Limb (tissue), 2 donors: ENCODE data around the gene EPHB3.

Experiments
- DNase-seq, 2 donors: peaks; one replicate each; pipeline ENCODE4 v3.0.0-alpha.2; 2016; ENCODE audit errors: extremely low spot score in 2 of 2

EPHB3 gene

GRCh38 chr3:184579513-184579912, 17.9 kb downstream of the EPHB3 start:
- DNase-seq: no peak

- DNase-seq: no peak
These were observed 18.8 kb downstream of the EPHB3 start for GRCh38 chr3:184580376-184580775.

- no peak for DNase-seq
These were observed 19.8 kb downstream of the EPHB3 start for GRCh38 chr3:184581331-184581855.

- DNase-seq: peak in 1 of 2 donors; percentile 77
These were observed 21.3 kb downstream of the EPHB3 start for GRCh38 chr3:184582646-184583577.

DNA sequence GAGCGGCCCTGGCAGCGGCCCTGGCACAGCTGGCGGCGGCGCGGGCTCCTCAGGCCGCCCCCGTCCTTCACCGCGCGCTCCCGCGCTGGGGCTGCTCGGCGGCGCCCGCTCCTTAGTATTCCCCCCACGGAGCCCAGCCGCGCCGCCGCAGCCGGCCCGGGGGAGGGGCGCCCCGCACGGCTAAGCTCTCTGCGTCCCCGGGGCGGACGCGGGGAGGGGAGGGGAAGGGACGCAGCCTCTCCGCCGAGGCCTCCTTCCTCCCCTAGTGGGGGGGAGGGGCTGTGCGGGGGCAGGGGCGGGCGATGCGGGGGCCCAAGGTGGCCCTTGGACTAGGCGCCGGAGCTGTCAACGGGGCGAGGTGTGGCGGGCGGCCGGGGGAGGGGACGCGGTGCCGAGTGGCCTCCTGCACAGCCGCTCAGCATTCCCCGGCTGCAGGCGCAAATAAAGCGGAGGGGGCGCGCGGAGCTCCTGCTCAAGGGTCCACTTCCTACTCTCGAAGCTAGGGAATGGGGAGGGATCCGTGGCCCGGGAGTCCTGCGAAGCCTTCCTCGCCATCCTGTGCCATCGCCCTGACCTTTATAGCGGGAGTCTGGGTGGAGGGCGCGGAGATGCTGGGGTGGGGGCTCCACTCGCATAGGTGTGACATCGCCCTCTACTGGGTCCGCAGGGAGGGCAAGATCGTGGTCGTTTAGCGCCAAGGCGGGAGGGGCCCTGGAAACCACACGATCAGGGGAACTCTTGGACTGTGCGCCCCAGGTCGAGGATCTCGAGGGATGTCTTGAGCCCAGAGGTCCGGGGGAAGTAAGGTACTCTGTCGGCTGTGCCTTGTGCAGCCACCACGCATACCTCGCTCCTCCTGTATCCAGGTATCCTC, 22.2 kb downstream of the EPHB3 start:
- peak in 1 of 2 donors; percentile 73 for DNase-seq

- no peak for DNase-seq
These were observed 22.9 kb downstream of the EPHB3 start for GRCh38 chr3:184584464-184584891.

DNA sequence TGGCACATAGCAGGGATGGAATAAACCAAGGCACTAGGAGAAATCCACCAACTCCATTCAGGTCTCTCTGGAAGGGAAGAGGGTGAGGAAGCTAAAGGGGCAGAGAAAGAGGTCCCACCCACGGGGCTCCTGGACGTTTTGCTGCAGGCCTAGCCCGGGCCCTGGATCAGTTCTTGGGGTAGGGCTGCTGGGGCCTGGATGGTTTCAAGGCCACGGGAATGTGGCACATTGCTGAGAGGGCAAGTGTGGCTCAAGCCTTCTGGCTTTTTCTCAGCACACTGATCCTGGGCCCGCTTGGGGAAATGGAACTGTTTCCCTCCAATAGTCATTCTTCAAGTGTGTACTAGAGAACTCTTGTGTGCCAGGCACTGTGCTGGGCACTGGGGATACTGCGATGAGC, 24.0 kb downstream of the EPHB3 start:
- no peak for DNase-seq

- DNase-seq: no peak
These were observed 25.3 kb downstream of the EPHB3 start for GRCh38 chr3:184586851-184587250.

- DNase-seq: no peak
These were observed 27.2 kb downstream of the EPHB3 start for GRCh38 chr3:184588776-184589175.

GRCh38 chr3:184590795-184591194, 29.2 kb downstream of the EPHB3 start:
- DNase-seq: peak in 1 of 2 donors; percentile 70

- no peak for DNase-seq
These were observed 30.2 kb downstream of the EPHB3 start for GRCh38 chr3:184591789-184592188.

DNA sequence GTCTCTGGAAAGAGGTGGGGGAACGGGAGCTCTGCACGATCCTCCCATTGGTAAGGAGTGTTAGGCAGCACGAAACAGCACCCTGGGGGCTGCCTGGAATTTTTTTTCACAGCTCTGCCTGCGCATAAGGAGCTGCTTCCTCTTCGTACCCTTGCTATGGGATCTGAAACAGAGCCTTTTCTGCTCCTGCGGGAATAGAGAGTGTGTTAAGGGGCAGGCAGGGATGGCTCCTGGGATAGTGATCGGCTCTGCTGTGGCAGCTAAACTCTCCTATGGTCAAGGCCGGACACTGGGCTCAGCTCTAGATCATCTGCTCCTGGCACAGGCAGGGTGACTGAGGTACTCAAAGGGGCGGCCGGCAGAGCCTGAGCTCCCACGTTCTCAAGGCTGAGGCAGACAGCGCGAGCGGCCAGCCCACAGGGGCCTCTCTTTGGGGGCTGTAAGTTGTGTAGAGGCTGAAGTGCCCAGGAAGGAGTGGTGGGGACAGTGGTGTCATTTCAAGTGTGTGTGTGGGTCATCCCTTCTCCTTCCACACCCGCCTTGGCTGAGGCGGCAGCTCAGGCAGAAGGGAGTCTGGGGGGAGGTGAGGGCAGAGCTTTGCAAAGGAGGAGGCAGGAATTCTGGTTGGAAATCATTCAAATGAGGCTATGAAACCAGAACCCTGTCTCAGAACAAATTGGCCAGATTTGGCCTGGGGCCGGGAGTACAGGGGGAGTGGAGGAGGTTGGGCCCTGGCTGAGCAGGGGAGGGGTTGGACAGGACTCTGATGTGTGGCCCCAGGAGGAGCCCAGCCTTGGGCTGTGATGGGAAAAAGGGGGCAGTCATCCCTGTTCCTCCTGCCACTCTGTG, 31.0 kb downstream of the EPHB3 start:
- peak; percentile 85 to 86 for DNase-seq

DNA sequence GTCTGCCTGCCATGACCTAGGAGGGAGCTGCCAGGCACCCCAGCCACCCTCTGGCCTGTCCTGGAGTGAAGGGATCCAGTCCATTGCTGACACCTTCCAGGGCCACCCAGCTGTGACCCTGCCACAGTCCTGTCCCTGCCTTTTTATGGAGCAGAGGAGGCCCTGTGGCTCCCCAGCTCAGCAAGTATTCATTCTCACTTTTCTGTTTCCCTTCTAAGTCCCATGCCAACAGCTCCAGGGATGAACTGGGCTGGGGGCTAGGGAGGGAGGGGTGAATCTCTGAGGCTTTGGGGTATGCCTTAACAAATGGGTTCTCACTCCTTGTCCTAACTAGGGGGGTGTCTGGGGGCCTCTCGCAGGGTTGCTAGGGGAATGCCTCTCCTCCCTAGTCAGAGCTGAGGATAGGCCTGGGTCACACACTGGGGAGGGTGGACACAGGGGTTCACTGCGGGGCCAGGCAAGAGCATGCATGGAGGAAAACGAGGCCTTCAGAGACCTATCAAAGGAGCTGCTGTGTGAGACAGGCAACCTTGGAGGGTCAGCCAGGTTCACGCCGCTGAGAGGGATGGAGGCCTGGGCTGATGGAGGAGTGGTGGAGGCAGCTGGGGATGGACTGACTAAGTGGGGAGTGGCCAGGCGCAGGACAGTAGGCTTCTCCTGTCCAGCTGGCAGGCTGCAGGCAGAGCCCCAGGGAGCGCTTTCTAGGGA, 31.8 kb downstream of the EPHB3 start:
- DNase-seq: peak in 1 of 2 donors; percentile 53

GRCh38 chr3:184593928-184594303, 32.3 kb downstream of the EPHB3 start:
- no peak for DNase-seq

- DNase-seq: peak in 1 of 2 donors; percentile 70
These were observed 32.9 kb downstream of the EPHB3 start for GRCh38 chr3:184594371-184595001.

- DNase-seq: no peak
These were observed 34.1 kb downstream of the EPHB3 start for GRCh38 chr3:184595726-184596125.

DNA sequence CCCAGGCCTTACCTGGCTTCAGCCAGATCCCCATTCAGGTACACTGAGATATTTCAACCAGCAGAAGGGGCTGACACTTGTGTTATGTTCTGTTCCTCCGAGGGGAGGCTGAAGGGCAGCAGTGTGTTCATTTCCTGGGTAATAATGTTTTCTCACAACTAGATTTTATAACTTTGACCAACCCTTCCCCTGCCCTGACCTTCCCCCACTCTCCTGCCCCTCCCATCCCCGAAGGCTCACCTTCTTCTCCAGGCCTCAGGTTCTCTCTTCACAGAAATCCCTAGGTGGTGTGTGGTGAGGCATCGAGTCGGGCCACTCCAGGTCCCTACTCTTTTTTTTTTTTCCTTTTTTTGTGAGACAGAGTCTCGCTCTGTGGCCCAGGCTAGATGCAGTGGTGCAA, 34.6 kb downstream of the EPHB3 start:
- no peak for DNase-seq

GRCh38 chr3:184596886-184597575, 35.4 kb downstream of the EPHB3 start:
- DNase-seq: no peak

- peak in 1 of 2 donors; percentile 72 for DNase-seq
These were observed 36.4 kb downstream of the EPHB3 start for GRCh38 chr3:184597829-184598573.
